Activated CD4-positive, alpha-beta T cell treated with anti-CD3 and anti-CD28 coated beads, Interleukin-2, amount 10 ng/mL, durations not matched to agents 7 days and 5 days (primary cell): ENCODE measurements around the gene SH2D5. TPM values are rescaled to one million over a fixed set of nuclear protein-coding genes. Genes with fewer than 3 reads are reported as not detected.
"Not testable (repeated sequence)": the region's sequence is repeated elsewhere in the genome, so short reads cannot be mapped to it uniquely, and the experiment has no call there.

ENCODE experiments used
- CTCF ChIA-PET: fragments of 350-600 bp; sonication (Branson Sonifier 250); formaldehyde crosslinking; loops from one replicate; lab custom pipeline; 2021; ENCODE audit warnings: antibody characterized with exemption; lab: Charles Lee
- POLR2A ChIA-PET: fragments of 350-600 bp; sonication (Branson Sonifier 250); formaldehyde crosslinking; loops from one replicate; lab custom pipeline; 2021; ENCODE audit warnings: antibody characterized with exemption; lab: Charles Lee
- DNase-seq: peaks from one replicate; pipeline ENCODE4 v3.0.0-alpha.2; 2020
- H3K27ac Mint-ChIP-seq: one replicate; pipeline ENCODE4 v1.8.0; 2021; ENCODE audit warnings: mild to moderate bottlenecking, moderate library complexity, mixed read lengths
- H3K27me3 Mint-ChIP-seq: one replicate; pipeline ENCODE4 v1.8.0; 2021; ENCODE audit warnings: mixed read lengths
- H3K36me3 Mint-ChIP-seq: one replicate; pipeline ENCODE4 v1.8.0; 2021; ENCODE audit warnings: low read depth, mixed read lengths
- H3K4me1 Mint-ChIP-seq: one replicate; pipeline ENCODE4 v1.8.0; 2021; ENCODE audit warnings: mixed read lengths
- H3K4me3 Mint-ChIP-seq: one replicate; pipeline ENCODE4 v1.8.0; 2021; ENCODE audit warnings: mild to moderate bottlenecking, moderate library complexity, mixed read lengths
- H3K9me3 Mint-ChIP-seq: one replicate; pipeline ENCODE4 v1.8.0; 2021; ENCODE audit warnings: mixed read lengths
- total RNA-seq, 2 experiments: library from RNA; stranded (reverse); gene quantifications; one replicate each; pipeline ENCODE4 v1.2.3, GENCODE V29; 2021

Gene SH2D5
- total RNA-seq, 2 experiments from 2014 or later: not detected

DNA sequence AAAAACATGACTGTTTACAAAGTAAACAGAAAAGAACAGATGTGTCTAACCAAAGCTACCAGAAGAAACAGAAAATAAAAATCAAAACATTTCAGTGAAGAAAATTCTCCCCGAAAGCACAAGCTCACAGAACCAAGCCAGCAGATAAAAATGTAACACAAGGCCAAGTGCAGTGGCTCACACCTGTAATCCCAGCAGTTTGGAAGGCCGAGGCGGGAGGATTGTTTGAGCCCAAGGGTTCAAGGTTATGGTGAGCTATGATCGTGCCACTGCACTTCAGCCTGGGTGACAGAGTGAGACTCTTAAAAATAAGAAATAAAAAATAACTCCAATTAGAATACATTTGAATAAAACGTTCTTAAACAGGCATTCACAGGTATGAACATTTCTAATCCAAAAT is 52.2 kb downstream of the SH2D5 start:
- H3K4me1 Mint-ChIP-seq: peaks cover 19% of the 10 kb centered on the region
- POLR2A ChIA-PET: no interaction called here
- CTCF ChIA-PET: interaction anchor here (0.6 kb wide), 2 partner anchors 12 to 545 kb away, joined by 3 read pairs; no protein-coding TSS in a partner anchor
- H3K4me3 Mint-ChIP-seq: no peak overlapping the region
- H3K36me3 Mint-ChIP-seq: peaks cover 7% of the 10 kb centered on the region
- no peak overlapping the region for H3K27ac Mint-ChIP-seq
- no peak for DNase-seq
- H3K9me3 Mint-ChIP-seq: peaks cover 13% of the 10 kb centered on the region
- H3K27me3 Mint-ChIP-seq: peaks cover 68% of the 10 kb centered on the region

DNA sequence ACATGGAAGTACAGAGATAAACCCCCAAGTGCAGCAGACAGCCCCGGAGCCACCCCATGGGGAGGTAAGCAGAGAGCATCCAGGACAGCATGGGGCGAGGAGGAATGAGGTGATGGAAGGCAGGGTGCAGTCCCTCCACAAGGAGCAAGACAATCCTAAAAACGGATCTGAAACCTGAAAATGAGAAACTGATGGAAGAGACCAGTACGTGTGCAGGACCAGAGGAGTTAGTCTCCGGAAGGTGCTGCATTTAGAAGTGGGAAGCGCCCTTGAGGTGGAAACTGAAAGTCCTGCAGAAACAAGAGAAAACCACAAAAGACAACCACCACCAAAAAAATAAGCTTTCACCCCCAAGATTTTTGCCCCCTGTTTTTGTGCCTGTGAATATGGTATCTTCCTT is 53.9 kb downstream of the SH2D5 start:
- Mint-ChIP-seq H3K9me3 (peaks cover 13% of the 10 kb centered on the region), H3K4me3 (peak overlapping the region; percentile 42), H3K27me3 (peaks cover 63% of the 10 kb centered on the region), H3K4me1 (peaks cover 19% of the 10 kb centered on the region), H3K36me3 (peaks cover 7% of the 10 kb centered on the region), H3K27ac (peak overlapping the region; percentile 44)
- ChIA-PET POLR2A (no interaction called here), CTCF (no interaction called here)
- peak; percentile 54 for DNase-seq

DNA sequence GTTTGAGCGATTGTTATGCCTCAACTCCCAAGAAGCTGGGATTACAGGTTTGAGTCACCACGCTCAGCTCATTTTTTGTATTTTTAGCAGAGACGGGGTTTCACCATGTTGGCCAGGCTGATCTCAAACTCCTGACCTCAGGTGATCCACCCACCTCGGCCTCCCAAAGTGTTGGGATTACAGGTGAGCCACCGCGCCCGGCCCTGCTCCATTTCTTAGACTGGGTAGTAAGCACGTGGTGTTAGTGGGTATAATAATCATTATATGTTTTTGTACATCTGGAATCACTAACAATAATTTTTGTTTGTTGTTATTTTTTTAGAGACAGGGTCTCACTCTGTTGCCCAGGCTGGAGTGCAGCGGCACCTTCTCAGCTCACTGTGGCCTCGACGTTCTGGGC is 58.9 kb downstream of the SH2D5 start:
- H3K27ac Mint-ChIP-seq, H3K36me3 Mint-ChIP-seq, H3K4me3 Mint-ChIP-seq, DNase-seq, POLR2A ChIA-PET, CTCF ChIA-PET: not testable (repeated sequence)
- Mint-ChIP-seq H3K9me3 (peaks cover 13% of the 10 kb centered on the region), H3K27me3 (peaks cover 40% of the 10 kb centered on the region), H3K4me1 (peaks cover 10% of the 10 kb centered on the region)

DNA sequence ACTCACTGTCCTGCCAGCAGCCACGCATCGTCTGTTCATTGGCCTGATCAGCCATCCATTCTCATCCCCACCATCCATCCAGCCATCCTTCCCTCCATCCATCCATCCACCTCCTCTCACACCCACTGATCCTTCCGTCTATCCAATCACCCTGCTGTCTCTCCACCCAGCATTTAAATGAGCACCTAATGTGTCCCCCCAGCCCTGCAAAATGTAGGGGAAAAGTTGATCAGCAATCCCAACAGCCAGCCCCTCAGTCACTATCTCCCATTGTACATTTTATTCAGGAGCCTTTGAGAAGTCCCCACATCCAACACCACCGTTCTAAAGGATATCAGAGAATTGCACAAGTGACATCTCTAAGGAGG is 60.3 kb downstream of the SH2D5 start:
- Mint-ChIP-seq H3K9me3 (peaks cover 2% of the 10 kb centered on the region), H3K27ac (no peak overlapping the region), H3K4me3 (no peak overlapping the region), H3K4me1 (no peaks in the 10 kb centered on the region), H3K36me3 (peaks cover 2% of the 10 kb centered on the region), H3K27me3 (peaks cover 29% of the 10 kb centered on the region)
- CTCF ChIA-PET: no interaction called here
- DNase-seq: no peak
- POLR2A ChIA-PET: no interaction called here

DNA sequence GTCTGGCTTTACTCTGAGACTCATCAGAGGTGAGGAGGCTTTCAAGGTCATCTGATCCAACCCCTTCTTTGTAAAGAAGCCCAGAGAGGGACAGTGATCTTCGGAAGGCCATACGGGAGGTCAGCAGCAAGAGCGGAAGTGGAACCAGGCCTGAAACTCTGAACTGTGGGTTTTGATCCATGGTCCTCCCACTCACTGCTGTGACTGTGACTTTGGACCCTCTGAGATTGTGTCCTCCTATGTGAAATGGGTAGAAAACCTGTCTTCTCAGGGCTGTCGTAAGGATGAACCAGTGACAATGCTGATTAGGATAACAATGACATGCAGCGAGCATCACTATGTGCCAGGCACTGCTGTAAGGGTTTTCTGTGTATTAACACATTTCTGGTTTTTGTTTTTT is 61.6 kb downstream of the SH2D5 start:
- POLR2A ChIA-PET: no interaction called here
- H3K9me3 Mint-ChIP-seq: peaks cover 3% of the 10 kb centered on the region

More for the DNA sequence above, 61.6 kb downstream of the SH2D5 start:
- no peak overlapping the region for H3K27ac Mint-ChIP-seq
- no peak for DNase-seq
- H3K36me3 Mint-ChIP-seq: no peaks in the 10 kb centered on the region
- H3K4me3 Mint-ChIP-seq: no peak overlapping the region
- CTCF ChIA-PET: no interaction called here
- H3K4me1 Mint-ChIP-seq: peaks cover 5% of the 10 kb centered on the region
- H3K27me3 Mint-ChIP-seq: peaks cover 19% of the 10 kb centered on the region

Other genes starting within 250 kb of the SH2D5 start
- under 1 TPM; 0.37 to 0.45 TPM for gene CAMK2N1, start 246.5 kb downstream of the SH2D5 start, total RNA-seq
- gene MUL1, start 224.6 kb downstream of the SH2D5 start, total RNA-seq: 10 to 100 TPM; 17.4 to 20.1 TPM
- not detected for gene FAM43B, start 180.1 kb downstream of the SH2D5 start, total RNA-seq
- not detected for gene CDA, start 143.6 kb downstream of the SH2D5 start, total RNA-seq
- 1 to 10 TPM; 3.1 to 4.1 TPM for gene PINK1, start 99.2 kb downstream of the SH2D5 start, total RNA-seq
- gene DDOST, start 71.3 kb downstream of the SH2D5 start, total RNA-seq: 100 to 1,000 TPM; 145 to 152 TPM
- gene KIF17, start 14.7 kb downstream of the SH2D5 start, total RNA-seq: not detected
- 100 to 1,000 TPM; 369 to 407 TPM for gene HP1BP3, start 54.6 kb upstream of the SH2D5 start, total RNA-seq